Keratinocyte (primary cell): ENCODE results near the gene ACOXL. TPM values are rescaled to one million over a fixed set of nuclear protein-coding genes. Genes with fewer than 3 reads are reported as not detected.

Source experiments
- DNase-seq: peaks from one replicate; pipeline ENCODE4 v3.0.0-alpha.2; 2011; ENCODE audit warnings: low read depth, missing footprints, low spot score
- FAIRE-seq: peaks from 2 replicates; lab custom pipeline; 2011; peaks lifted over from hg19 to GRCh38; lab: Jason Lieb, UNC
- H2AFZ ChIP-seq: 2 replicates; pipeline ENCODE4 v1.6.0; 2012; ENCODE audit warnings: low read length, control low read depth, inconsistent platforms; ENCODE audit not compliant: control insufficient read depth
- H3K27ac ChIP-seq: 2 replicates; pipeline ENCODE4 v1.5.1; 2011; ENCODE audit warnings: low read length; ENCODE audit not compliant: control insufficient read depth, insufficient read depth
- H3K27me3 ChIP-seq: 3 replicates; pipeline ENCODE4 v1.6.0; 2011; ENCODE audit warnings: low read length; ENCODE audit not compliant: control insufficient read depth, insufficient read depth; ENCODE audit errors: extremely low read depth
- H3K36me3 ChIP-seq, 2 experiments: 2 replicates in 1 of 2; 3 replicates in 1 of 2; pipeline ENCODE4 v1.5.1; 2011; ENCODE audit warnings: low read length in 2 of 2, mild to moderate bottlenecking in 1 of 2; ENCODE audit not compliant: control insufficient read depth in 2 of 2, insufficient read depth in 2 of 2; ENCODE audit errors: extremely low read depth in 1 of 2
- H3K4me1 ChIP-seq: 3 replicates; pipeline ENCODE4 v1.5.1; 2011; ENCODE audit warnings: low read length; ENCODE audit not compliant: control insufficient read depth, insufficient read depth; ENCODE audit errors: extremely low read depth
- H3K4me2 ChIP-seq: 3 replicates; pipeline ENCODE4 v1.6.0; 2011; ENCODE audit warnings: low read depth, low read length; ENCODE audit not compliant: control insufficient read depth, insufficient read depth; ENCODE audit errors: extremely low read depth
- H3K4me3 ChIP-seq, 3 experiments: fragments of 200-600 bp in 1 of 3; sonication (generic) in 1 of 3; 2 replicates in 2 of 3; 3 replicates in 1 of 3; pipeline ENCODE4 v1.5.1; 2011 to 2016; ENCODE audit warnings: low read length in 3 of 3, mild to moderate bottlenecking in 3 of 3, control low read depth in 2 of 3, inconsistent platforms in 1 of 3, low read depth in 1 of 3, mixed read lengths in 1 of 3, mixed run types in 1 of 3, moderate library complexity in 1 of 3; ENCODE audit not compliant: control insufficient read depth in 2 of 3, insufficient read depth in 2 of 3; ENCODE audit errors: extremely low read depth in 1 of 3
- H3K79me2 ChIP-seq: 2 replicates; pipeline ENCODE4 v1.6.0; 2012; ENCODE audit warnings: low read length; ENCODE audit not compliant: control insufficient read depth, insufficient read depth
- H3K9ac ChIP-seq: 3 replicates; pipeline ENCODE4 v1.6.0; 2011; ENCODE audit warnings: low read length; ENCODE audit not compliant: control insufficient read depth, insufficient read depth; ENCODE audit errors: extremely low read depth
- H3K9me1 ChIP-seq: 3 replicates; pipeline ENCODE4 v1.6.0; 2011; ENCODE audit warnings: low read length; ENCODE audit not compliant: control insufficient read depth, insufficient read depth; ENCODE audit errors: extremely low read depth
- H3K9me3 ChIP-seq: 2 replicates; pipeline ENCODE4 v1.5.1; 2012; ENCODE audit warnings: low read depth, low read length; ENCODE audit not compliant: control insufficient read depth
- H4K20me1 ChIP-seq: 3 replicates; pipeline ENCODE4 v1.6.0; 2011; ENCODE audit warnings: low read length; ENCODE audit not compliant: control insufficient read depth, insufficient read depth; ENCODE audit errors: extremely low read depth
- EZH2 ChIP-seq: IDR thresholded peaks from one replicate; pipeline ENCODE4 v1.6.1; 2012; ENCODE audit warnings: inconsistent platforms, mild to moderate bottlenecking, low read length, moderate library complexity
- dilution Hi-C: fragments of 300-500 bp; cut with MboI; formaldehyde crosslinking; loops from one replicate; pipeline ENCODE4 v1.7.0; 2020; ENCODE audit warnings: low sequenced_read_pairs; ENCODE audit not compliant: extremely low pct_ligation_motif_present
- polyA plus RNA-seq, 5 experiments: library from polyadenylated mRNA; depleted of rRNA in 3 of 5; stranded (reverse) in 3 of 5; stranded (forward) in 1 of 5; unstranded in 1 of 5; fragments of >200 nt; gene quantifications; 1 replicate in 1 of 5; 2 replicates in 3 of 5; 3 replicates in 1 of 5; pipeline versions ENCODE4 v1.2.1 to v1.2.3, GENCODE V29; 2011 to 2012; ENCODE audit warnings: missing spikeins in 2 of 5, low read depth in 1 of 5, low replicate concordance in 1 of 5
- TF ChIP-seq, protein P1 (sequence below), 3 experiments: IDR thresholded peaks in 1 of 3; conservative IDR thresholded peaks in 1 of 3; optimal IDR thresholded peaks in 1 of 3; 2 replicates in 2 of 3; 3 replicates in 1 of 3; pipeline versions ENCODE3 to v1.5.1; 2011; ENCODE audit warnings: low read length in 3 of 3, mild to moderate bottlenecking in 3 of 3, moderate library complexity in 2 of 3, control low read depth in 1 of 3, inconsistent platforms in 1 of 3; ENCODE audit not compliant: insufficient read depth in 2 of 3; ENCODE audit errors: extremely low read depth in 1 of 3

Gene ACOXL
- polyA plus RNA-seq, 1 donor (not counting 4 experiments of a cell fraction or from before 2014, with no cell fraction given) = 0.04 TPM

DNA sequence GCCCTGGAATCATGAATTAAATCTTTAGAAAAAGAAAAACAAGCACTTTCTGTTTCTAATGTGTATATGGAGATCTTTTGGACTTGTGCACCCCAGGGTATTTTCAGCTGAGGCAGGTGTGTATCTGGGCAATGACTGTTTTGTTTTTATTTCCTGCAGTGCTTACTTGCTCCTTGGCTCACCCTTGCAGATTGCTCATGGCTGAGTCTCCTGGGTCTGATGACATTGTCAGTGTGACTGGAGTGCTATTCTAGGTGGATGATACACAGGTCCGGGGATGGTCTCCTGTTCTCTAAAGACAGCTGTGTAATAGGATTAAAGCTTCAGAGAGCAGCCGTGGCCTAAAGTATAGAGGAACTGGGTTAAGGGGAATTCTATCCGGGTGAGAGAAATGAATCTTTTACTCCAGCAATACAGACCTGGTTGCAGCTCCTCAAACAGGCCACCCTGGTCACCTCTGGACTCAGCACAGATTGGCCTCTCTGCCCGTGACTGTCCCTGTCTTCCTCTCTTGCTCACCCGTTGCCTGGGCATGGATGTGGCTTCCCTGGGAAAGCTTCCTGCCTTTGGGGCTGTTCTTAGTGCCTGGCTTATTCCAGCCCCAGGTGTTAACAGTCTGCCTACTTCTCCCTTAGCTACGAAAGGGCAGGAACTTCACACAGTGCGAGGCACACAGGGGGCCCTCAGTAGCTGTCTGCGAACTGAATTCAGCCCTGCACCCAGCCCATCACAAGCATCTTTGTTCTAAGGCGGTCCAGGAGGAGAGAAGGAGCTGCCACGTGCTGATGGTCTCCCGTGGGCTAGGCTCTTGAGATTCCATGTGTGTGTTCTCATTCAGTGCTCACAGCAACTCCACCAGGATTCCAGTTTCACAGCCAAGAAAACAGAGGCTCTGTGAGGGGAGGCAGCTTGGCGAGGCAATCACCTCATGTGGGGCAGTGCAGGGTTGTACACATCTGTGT lies 84.3 kb downstream of the ACOXL start:
- no peak for DNase-seq
- Histone ChIP-seq H3K4me1 (no peaks in the 10 kb centered on the region), H3K9me3 (no peaks in the 10 kb centered on the region), H3K36me3 (no peaks in the 10 kb centered on the region), H3K4me3 (no peak overlapping the region), H3K9ac (no peak overlapping the region), H3K27ac (no peak overlapping the region), H3K9me1 (no peaks in the 10 kb centered on the region), H3K27me3 (peaks cover 10% of the 10 kb centered on the region), H2AFZ (no peak overlapping the region), H4K20me1 (no peaks in the 10 kb centered on the region), H3K79me2 (no peaks in the 10 kb centered on the region), H3K4me2 (no peak overlapping the region)
- TF ChIP-seq EZH2 = no peak
- TF ChIP-seq, protein P1, sequence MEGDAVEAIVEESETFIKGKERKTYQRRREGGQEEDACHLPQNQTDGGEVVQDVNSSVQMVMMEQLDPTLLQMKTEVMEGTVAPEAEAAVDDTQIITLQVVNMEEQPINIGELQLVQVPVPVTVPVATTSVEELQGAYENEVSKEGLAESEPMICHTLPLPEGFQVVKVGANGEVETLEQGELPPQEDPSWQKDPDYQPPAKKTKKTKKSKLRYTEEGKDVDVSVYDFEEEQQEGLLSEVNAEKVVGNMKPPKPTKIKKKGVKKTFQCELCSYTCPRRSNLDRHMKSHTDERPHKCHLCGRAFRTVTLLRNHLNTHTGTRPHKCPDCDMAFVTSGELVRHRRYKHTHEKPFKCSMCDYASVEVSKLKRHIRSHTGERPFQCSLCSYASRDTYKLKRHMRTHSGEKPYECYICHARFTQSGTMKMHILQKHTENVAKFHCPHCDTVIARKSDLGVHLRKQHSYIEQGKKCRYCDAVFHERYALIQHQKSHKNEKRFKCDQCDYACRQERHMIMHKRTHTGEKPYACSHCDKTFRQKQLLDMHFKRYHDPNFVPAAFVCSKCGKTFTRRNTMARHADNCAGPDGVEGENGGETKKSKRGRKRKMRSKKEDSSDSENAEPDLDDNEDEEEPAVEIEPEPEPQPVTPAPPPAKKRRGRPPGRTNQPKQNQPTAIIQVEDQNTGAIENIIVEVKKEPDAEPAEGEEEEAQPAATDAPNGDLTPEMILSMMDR (optimal IDR thresholded peaks at IDR 0.05 in 1 of 3, IDR thresholded peaks at IDR 0.05 in 1 of 3, conservative IDR thresholded peaks at IDR 0.05 in 1 of 3; ENCODE audit: extremely low read depth in 1 of 3, insufficient read depth in 2 of 3, low read length in 3 of 3) = no peak
- dilution Hi-C loops = no loop called here
- FAIRE-seq = no peak

DNA sequence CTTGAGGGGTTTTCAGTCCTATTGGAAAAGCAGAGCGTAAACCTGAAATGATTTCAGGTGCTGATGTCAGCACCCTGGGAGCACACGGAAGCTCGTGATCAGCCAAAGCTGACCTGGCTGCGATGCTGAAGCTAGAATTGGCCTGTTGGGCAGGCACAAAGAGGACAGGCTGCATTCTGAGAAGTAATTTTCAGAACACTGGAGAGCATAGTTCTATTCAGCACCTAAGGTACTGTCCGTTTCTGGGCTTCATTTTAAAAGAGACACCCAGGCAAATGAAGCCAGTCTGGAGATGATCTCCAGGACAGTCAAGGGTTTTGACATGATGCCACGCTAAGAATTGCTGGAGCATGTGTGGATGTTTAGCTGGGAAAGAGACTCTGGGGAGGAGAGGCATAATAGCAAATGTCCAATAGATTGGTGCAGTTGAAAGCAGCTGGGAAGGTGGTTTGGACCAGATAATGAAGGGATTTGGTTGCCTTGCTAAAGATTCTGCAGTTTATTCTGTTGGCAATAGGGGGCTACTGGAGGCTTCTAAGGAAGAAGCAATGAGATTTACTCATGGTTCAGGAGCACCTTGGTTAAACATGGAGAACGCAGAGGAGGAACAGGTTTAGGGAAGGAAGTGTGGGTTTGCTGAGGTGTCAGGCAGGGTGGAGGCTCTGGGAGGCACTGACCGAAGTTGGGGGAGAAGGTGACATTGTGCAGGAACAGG lies 86.6 kb downstream of the ACOXL start:
- no peak for FAIRE-seq

More for the DNA sequence above, 86.6 kb downstream of the ACOXL start:
- no peaks in the 10 kb centered on the region for H3K9me3 ChIP-seq
- no peak overlapping the region for H2AFZ ChIP-seq
- peaks cover 10% of the 10 kb centered on the region for H3K27me3 ChIP-seq
- no peaks in the 10 kb centered on the region for H3K79me2 ChIP-seq
- H3K9me1 ChIP-seq = no peaks in the 10 kb centered on the region
- H3K4me1 ChIP-seq = no peaks in the 10 kb centered on the region
- H3K9ac ChIP-seq = no peak overlapping the region
- H3K4me2 ChIP-seq = no peak overlapping the region
- no peaks in the 10 kb centered on the region for H4K20me1 ChIP-seq
- dilution Hi-C loops = no loop called here
- DNase-seq = no peak
- H3K36me3 ChIP-seq = no peaks in the 10 kb centered on the region
- no peak for TF ChIP-seq EZH2
- TF ChIP-seq, protein P1 (optimal IDR thresholded peaks at IDR 0.05 in 1 of 3, IDR thresholded peaks at IDR 0.05 in 1 of 3, conservative IDR thresholded peaks at IDR 0.05 in 1 of 3; ENCODE audit: extremely low read depth in 1 of 3, insufficient read depth in 2 of 3, low read length in 3 of 3) = peak in 1 of 3 experiments; percentile 13
- no peak overlapping the region for H3K4me3 ChIP-seq
- no peak overlapping the region for H3K27ac ChIP-seq
